GM23338 (cell line): ENCODE data around the gene RGL1.

Experiments used
- EZH2 ChIP-seq: fragments of 200-600 bp; sonication (generic); IDR thresholded peaks from one replicate; pipeline ENCODE4 v1.8.0; 2017; ENCODE audit warnings: antibody characterized with exemption, mild to moderate bottlenecking, low read depth; ENCODE audit not compliant: unreplicated experiment
- EZH2phosphoT487 ChIP-seq: fragments of 200-600 bp; sonication (generic); IDR thresholded peaks from one replicate; pipeline ENCODE4 v1.8.1; 2018; ENCODE audit warnings: antibody characterized with exemption; ENCODE audit not compliant: unreplicated experiment
- JUNB ChIP-seq: IDR thresholded peaks from one replicate; pipeline ENCODE4 v1.6.1; 2016; ENCODE audit warnings: antibody characterized with exemption; ENCODE audit not compliant: unreplicated experiment
- POLR2AphosphoS5 ChIP-seq: IDR thresholded peaks from 2 replicates; pipeline ENCODE4 v1.6.1; 2016; ENCODE audit warnings: antibody characterized with exemption, low read depth
- STAT1 ChIP-seq: IDR thresholded peaks from one replicate; pipeline ENCODE4 v1.6.1; 2016; ENCODE audit warnings: antibody characterized with exemption; ENCODE audit not compliant: unreplicated experiment
- TF ChIP-seq, protein P1 (sequence below): IDR thresholded peaks from one replicate; pipeline ENCODE4 v1.6.1; 2018; ENCODE audit warnings: antibody characterized with exemption; ENCODE audit not compliant: unreplicated experiment
- TF ChIP-seq, protein P2 (sequence below), 2 experiments: fragments of 200-600 bp in 1 of 2; sonication (generic) in 1 of 2; conservative IDR thresholded peaks; 2 replicates each; pipeline versions ENCODE4 v1.5.1 to v1.6.1; 2016 to 2017; ENCODE audit warnings: antibody characterized with exemption in 2 of 2, low read depth in 2 of 2, mild to moderate bottlenecking in 2 of 2, moderate library complexity in 1 of 2
- TF ChIP-seq, protein P3 (sequence below): fragments of 250-450 bp; sonication (Bioruptor Pico); IDR thresholded peaks from 2 replicates; pipeline ENCODE4 v1.5.0; 2020; ENCODE audit warnings: mild to moderate bottlenecking, moderate library complexity

DNA sequence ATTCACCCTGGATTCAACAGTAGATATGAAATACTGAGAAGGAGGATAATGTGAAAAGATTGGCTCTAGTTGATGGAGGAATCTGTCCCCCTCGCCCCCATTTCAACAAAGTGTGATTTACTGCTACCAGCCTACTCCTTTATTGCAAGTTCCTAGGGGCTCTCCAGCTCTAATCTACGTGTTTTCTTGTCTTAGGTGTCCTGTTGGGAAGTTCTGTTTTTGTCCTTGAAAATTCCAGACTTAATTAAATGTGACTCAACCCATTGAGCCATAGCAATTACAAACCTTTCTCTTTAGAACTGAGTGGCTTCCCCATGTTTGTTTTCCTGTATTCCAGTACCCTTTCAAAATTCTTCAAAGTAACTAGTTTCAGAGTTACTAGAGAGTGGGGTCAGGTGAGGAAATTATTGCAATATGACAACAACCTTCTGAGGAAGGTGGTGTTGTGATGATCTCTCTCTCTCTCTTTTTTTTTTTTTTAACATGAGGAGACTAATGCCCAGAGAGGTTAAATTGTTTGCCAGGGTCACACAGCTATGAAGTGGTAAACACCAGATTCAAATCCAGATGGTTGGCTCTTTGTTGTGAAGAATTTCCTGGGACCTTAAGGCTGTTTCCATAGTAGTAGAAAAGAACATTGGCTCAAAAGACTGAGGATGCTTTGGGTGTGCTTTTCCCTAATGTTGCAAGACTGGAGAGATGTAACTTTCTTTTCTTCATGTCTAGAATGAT, 3.5 kb downstream of the RGL1 start:
- TF ChIP-seq, protein P1, sequence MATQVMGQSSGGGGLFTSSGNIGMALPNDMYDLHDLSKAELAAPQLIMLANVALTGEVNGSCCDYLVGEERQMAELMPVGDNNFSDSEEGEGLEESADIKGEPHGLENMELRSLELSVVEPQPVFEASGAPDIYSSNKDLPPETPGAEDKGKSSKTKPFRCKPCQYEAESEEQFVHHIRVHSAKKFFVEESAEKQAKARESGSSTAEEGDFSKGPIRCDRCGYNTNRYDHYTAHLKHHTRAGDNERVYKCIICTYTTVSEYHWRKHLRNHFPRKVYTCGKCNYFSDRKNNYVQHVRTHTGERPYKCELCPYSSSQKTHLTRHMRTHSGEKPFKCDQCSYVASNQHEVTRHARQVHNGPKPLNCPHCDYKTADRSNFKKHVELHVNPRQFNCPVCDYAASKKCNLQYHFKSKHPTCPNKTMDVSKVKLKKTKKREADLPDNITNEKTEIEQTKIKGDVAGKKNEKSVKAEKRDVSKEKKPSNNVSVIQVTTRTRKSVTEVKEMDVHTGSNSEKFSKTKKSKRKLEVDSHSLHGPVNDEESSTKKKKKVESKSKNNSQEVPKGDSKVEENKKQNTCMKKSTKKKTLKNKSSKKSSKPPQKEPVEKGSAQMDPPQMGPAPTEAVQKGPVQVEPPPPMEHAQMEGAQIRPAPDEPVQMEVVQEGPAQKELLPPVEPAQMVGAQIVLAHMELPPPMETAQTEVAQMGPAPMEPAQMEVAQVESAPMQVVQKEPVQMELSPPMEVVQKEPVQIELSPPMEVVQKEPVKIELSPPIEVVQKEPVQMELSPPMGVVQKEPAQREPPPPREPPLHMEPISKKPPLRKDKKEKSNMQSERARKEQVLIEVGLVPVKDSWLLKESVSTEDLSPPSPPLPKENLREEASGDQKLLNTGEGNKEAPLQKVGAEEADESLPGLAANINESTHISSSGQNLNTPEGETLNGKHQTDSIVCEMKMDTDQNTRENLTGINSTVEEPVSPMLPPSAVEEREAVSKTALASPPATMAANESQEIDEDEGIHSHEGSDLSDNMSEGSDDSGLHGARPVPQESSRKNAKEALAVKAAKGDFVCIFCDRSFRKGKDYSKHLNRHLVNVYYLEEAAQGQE, result no peak
- TF ChIP-seq JUNB (no peak), EZH2 (no peak), EZH2phosphoT487 (no peak), STAT1 (no peak), POLR2AphosphoS5 (no peak)
- TF ChIP-seq, protein P2, sequence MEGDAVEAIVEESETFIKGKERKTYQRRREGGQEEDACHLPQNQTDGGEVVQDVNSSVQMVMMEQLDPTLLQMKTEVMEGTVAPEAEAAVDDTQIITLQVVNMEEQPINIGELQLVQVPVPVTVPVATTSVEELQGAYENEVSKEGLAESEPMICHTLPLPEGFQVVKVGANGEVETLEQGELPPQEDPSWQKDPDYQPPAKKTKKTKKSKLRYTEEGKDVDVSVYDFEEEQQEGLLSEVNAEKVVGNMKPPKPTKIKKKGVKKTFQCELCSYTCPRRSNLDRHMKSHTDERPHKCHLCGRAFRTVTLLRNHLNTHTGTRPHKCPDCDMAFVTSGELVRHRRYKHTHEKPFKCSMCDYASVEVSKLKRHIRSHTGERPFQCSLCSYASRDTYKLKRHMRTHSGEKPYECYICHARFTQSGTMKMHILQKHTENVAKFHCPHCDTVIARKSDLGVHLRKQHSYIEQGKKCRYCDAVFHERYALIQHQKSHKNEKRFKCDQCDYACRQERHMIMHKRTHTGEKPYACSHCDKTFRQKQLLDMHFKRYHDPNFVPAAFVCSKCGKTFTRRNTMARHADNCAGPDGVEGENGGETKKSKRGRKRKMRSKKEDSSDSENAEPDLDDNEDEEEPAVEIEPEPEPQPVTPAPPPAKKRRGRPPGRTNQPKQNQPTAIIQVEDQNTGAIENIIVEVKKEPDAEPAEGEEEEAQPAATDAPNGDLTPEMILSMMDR (conservative IDR thresholded peaks at IDR 0.05; ENCODE audit: low read depth in 2 of 2), result no peak
- TF ChIP-seq, protein P3, sequence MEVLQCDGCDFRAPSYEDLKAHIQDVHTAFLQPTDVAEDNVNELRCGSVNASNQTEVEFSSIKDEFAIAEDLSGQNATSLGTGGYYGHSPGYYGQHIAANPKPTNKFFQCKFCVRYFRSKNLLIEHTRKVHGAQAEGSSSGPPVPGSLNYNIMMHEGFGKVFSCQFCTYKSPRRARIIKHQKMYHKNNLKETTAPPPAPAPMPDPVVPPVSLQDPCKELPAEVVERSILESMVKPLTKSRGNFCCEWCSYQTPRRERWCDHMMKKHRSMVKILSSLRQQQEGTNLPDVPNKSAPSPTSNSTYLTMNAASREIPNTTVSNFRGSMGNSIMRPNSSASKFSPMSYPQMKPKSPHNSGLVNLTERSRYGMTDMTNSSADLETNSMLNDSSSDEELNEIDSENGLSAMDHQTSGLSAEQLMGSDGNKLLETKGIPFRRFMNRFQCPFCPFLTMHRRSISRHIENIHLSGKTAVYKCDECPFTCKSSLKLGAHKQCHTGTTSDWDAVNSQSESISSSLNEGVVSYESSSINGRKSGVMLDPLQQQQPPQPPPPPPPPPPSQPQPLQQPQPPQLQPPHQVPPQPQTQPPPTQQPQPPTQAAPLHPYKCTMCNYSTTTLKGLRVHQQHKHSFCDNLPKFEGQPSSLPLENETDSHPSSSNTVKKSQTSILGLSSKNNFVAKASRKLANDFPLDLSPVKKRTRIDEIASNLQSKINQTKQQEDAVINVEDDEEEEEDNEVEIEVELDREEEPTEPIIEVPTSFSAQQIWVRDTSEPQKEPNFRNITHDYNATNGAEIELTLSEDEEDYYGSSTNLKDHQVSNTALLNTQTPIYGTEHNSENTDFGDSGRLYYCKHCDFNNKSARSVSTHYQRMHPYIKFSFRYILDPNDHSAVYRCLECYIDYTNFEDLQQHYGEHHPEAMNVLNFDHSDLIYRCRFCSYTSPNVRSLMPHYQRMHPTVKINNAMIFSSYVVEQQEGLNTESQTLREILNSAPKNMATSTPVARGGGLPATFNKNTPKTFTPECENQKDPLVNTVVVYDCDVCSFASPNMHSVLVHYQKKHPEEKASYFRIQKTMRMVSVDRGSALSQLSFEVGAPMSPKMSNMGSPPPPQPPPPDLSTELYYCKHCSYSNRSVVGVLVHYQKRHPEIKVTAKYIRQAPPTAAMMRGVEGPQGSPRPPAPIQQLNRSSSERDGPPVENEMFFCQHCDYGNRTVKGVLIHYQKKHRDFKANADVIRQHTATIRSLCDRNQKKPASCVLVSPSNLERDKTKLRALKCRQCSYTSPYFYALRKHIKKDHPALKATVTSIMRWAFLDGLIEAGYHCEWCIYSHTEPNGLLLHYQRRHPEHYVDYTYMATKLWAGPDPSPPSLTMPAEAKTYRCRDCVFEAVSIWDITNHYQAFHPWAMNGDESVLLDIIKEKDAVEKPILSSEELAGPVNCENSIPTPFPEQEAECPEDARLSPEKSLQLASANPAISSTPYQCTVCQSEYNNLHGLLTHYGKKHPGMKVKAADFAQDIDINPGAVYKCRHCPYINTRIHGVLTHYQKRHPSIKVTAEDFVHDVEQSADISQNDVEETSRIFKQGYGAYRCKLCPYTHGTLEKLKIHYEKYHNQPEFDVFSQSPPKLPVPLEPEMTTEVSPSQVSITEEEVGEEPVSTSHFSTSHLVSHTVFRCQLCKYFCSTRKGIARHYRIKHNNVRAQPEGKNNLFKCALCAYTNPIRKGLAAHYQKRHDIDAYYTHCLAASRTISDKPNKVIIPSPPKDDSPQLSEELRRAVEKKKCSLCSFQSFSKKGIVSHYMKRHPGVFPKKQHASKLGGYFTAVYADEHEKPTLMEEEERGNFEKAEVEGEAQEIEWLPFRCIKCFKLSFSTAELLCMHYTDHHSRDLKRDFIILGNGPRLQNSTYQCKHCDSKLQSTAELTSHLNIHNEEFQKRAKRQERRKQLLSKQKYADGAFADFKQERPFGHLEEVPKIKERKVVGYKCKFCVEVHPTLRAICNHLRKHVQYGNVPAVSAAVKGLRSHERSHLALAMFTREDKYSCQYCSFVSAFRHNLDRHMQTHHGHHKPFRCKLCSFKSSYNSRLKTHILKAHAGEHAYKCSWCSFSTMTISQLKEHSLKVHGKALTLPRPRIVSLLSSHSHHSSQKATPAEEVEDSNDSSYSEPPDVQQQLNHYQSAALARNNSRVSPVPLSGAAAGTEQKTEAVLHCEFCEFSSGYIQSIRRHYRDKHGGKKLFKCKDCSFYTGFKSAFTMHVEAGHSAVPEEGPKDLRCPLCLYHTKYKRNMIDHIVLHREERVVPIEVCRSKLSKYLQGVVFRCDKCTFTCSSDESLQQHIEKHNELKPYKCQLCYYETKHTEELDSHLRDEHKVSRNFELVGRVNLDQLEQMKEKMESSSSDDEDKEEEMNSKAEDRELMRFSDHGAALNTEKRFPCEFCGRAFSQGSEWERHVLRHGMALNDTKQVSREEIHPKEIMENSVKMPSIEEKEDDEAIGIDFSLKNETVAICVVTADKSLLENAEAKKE (CRISPR knock-in tag), result no peak
